ENCODE data around the gene MYT1.

The MYT1 gene

GRCh38 chr20:64188682-64189529 is 24.7 kb downstream of the MYT1 start:
- peak in 6 of 58 donors; percentile 7 to 30 (median 12) for DNase-seq

GRCh38 chr20:64189530-64189966 is 25.3 kb downstream of the MYT1 start:
- DNase-seq = no peak

GRCh38 chr20:64189986-64190385 is 25.7 kb downstream of the MYT1 start:
- DNase-seq = no peak

- no peak for DNase-seq
Observed at GRCh38 chr20:64191002-64191401, 26.8 kb downstream of the MYT1 start.

- DNase-seq = no peak
Observed at GRCh38 chr20:64192406-64192805, 28.2 kb downstream of the MYT1 start.

- DNase-seq = no peak
Observed at GRCh38 chr20:64193058-64193457, 28.8 kb downstream of the MYT1 start.

- no peak for DNase-seq
Observed at GRCh38 chr20:64194269-64194668, 30.0 kb downstream of the MYT1 start.

- DNase-seq = no peak
Observed at GRCh38 chr20:64196309-64196708, 32.1 kb downstream of the MYT1 start.

- DNase-seq = no peak
Observed at GRCh38 chr20:64196847-64197306, 32.6 kb downstream of the MYT1 start.

- DNase-seq = no peak
Observed at GRCh38 chr20:64198347-64198746, 34.1 kb downstream of the MYT1 start.

- no peak for DNase-seq
Observed at GRCh38 chr20:64199395-64199794, 35.1 kb downstream of the MYT1 start.

- peak in 2 of 58 donors; percentile 2 to 9 for DNase-seq
Observed at GRCh38 chr20:64200740-64201139, 36.5 kb downstream of the MYT1 start.

- DNase-seq = no peak
Observed at GRCh38 chr20:64201653-64202052, 37.4 kb downstream of the MYT1 start.

GRCh38 chr20:64203037-64203777 is 39.0 kb downstream of the MYT1 start:
- no peak for DNase-seq

GRCh38 chr20:64205611-64206026 is 41.4 kb downstream of the MYT1 start:
- peak in 34 of 58 donors; percentile 9 to 73 (median 43) for DNase-seq

GRCh38 chr20:64206614-64207013 is 42.4 kb downstream of the MYT1 start:
- DNase-seq = no peak

- DNase-seq = no peak
Observed at GRCh38 chr20:64207641-64208590, 43.7 kb downstream of the MYT1 start.

- DNase-seq = no peak
Observed at GRCh38 chr20:64209148-64209547, 44.9 kb downstream of the MYT1 start.

- DNase-seq = no peak
Observed at GRCh38 chr20:64210656-64211369, 46.6 kb downstream of the MYT1 start.

GRCh38 chr20:64211874-64212658 is 47.8 kb downstream of the MYT1 start:
- DNase-seq = no peak

All from anterior cingulate cortex (tissue), 58 donors.